Hematopoietic multipotent progenitor cell treated with erythropoietin and hydrocortisone succinate and interleukin-3 and kit ligand, for 8 days (in vitro differentiated cells): ENCODE results near the gene MKLN1.
"Not testable (repeated sequence)": the region's sequence is repeated elsewhere in the genome, so short reads cannot be mapped to it uniquely, and the experiment has no call there.

Experiments used
- DNase-seq: peaks from one replicate; pipeline ENCODE4 v3.0.0-alpha.2; 2015

The MKLN1 gene

GRCh38 chr7:131327626-131328376 is at the start of gene MKLN1:
Gene MKLN1, plus strand, starts transcription at chr7:131327876. Its CDS starts 24 bp downstream, at chr7:131327900.
- peak; percentile 88 for DNase-seq

DNA sequence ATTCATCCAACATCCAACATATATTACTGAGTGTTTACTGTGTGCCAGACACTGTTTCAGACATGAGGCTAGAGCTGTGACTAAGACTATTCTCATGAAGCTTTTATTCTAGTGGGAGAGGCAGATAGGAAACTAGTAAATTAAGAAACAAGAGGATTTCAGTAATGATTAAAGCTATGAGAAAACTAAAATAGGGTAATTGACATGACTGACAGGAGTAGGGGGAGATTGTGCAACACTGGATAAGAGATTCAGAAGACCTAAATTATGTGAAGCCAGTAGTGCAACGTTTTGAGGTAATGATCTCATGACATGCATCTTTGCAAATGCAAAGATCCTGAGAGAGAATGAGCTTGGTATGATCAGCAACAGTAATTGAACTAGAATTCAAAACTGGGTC is 48.6 kb upstream of the MKLN1 start:
- no peak for DNase-seq

- no peak for DNase-seq
Observed at GRCh38 chr7:131281266-131282048, 46.2 kb upstream of the MKLN1 start.

DNA sequence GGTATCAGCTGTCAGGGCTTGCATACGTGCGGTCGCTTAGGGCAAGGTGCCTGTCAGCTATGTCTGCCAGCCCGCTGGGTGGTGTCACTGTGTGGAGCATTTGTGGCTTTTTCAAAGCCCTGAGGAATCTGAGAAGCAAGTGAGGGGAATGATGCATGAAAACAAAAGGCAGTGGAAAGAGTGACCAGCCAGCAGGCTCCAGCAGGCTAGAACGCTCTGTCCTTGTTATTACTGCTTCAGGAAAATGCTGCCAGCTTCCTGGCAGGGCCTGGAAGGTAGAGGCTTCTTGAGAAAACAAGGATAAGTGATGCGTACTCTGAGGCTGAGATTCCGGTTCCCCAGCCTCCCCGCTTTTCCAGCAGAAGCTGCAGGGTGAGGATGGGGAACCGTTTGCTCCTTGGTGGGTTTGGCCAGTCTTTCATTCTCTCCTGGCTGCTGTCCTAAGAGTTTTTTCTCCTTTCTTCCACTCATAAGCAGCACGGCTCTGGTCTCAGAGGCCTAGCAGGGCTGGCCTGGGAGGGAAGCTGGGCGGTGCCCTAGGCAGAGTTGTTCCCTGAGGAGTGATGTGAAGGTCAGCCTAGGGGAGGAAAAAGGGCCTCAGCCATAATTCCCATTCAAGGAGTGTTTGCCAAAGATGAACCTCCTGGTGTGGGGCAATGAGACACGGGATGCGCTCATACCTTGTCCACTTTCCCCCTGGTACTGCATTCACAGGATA is 42.8 kb upstream of the MKLN1 start:
- no peak for DNase-seq

- DNase-seq, result no peak
Observed at GRCh38 chr7:131285556-131285955, 42.1 kb upstream of the MKLN1 start.

DNA sequence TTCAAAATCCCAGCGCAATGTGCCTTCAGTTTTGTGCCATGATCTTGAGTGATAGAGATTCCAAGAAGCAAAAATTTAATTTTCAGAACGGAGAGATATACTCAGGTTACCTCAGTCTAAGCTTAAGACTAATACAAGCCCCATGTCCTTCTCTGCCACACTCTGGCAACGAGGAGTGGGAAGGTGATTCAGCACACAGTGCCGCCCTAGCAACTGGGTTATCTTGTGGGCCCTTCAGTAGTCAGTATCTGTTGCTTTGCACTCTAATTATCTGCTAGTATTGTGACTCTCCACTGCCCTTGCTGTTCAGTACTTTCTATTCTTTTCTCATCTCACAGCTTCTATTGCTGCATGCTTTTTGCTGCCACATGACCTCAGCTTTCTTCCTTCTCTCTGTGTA is 39.2 kb upstream of the MKLN1 start:
- DNase-seq, result peak; percentile 66

DNA sequence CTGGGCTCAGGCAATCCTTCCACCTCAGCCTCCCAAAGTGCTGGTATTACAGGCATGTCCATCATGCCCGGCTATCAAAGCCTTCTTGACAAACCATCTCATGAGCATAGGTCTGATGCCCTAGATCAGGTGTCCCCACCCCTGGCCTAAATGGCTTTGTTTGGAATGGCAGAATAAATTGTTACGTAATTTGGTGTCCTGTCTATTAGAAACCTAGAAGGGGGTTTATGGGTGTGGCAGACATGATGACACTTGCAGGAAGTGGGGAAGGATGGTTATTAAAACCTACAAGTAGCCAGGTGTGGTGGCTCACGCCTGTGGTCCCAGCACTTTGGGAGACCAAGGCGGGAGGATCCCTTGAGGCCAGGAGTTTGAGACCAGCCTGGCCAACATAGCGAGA is 38.6 kb upstream of the MKLN1 start:
- no peak for DNase-seq

DNA sequence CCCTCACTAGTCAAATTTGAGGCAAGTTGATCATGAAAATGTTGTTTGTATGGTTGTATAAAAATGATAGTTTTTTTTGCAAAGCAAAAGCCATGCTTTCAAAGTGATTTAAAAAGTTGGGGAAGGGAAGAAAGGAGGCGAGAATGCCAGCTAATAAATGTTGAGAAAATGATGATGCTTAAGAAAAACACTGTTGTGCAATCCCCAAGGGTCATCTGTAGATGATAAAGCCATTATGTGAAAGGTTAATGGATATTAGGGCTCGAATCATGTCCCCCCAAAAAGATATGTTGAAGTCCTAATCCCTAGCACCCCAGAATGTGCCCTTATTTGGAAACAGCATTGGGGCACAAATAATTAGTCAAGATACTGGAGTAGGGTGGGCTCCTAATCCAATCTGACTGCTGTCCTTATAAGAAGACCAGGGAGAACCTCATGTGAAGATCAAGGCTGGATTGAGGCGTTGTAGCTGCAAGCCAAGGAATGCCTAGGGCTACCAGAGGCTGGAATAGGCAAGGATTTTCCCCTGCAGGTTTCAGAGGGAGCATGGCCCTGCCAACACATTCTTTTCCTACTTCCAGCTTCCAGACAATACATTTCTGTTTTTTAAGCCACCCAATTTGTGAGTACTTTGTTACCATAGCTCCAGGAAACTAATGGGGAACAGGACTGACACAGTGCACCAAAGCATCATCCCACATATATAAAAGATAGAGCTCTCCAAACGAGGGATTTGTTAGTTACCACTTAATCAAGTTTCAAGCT is 35.4 kb upstream of the MKLN1 start:
- no peak for DNase-seq

- DNase-seq, result no peak
Observed at GRCh38 chr7:131293018-131293417, 34.7 kb upstream of the MKLN1 start.

- DNase-seq, result no peak
Observed at GRCh38 chr7:131294553-131294952, 33.1 kb upstream of the MKLN1 start.

- DNase-seq, result no peak
Observed at GRCh38 chr7:131298608-131298992, 29.1 kb upstream of the MKLN1 start.

DNA sequence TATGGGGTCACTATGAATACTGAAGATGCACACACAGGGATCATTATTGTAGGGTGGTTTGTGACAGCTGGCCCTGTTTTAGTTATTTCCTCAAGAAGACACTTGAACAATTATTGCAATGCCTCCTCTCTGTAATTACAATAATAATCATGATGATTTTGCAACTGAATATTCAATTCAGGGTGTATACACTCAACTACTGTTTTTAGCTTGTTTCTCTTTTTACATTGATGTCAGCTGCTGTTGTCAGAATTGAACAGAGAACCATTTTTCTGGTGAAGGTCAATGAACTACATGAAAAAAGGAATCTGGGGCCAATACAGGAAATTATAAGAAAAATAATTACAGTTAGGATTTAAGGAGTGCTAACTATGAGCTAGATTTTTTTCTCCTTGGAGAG is 28.6 kb upstream of the MKLN1 start:
- DNase-seq, result no peak

DNA sequence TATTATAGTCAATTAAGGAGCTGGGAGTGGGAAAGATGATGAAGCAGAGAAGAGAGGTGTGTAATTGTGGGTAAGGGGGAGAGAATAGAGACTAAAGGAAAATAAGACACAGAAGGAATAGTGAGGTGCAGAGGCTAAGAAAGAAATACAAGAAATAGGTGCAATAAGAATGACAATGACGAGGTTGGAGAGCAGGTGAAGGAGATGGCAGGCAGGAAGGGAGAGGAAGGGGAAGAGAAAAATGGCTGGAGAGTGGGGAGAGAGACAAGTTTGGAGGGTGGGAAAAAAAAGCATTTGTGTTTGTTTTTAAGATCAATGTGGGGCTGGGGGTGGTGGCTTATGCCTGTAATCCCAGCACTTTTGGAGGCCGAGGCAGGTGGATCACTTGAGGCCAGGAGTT is 27.6 kb upstream of the MKLN1 start:
- DNase-seq, result no peak

GRCh38 chr7:131300572-131301466 is 26.9 kb upstream of the MKLN1 start:
- DNase-seq, result no peak

- DNase-seq, result no peak
Observed at GRCh38 chr7:131302446-131302845, 25.2 kb upstream of the MKLN1 start.

GRCh38 chr7:131302876-131303707 is 24.6 kb upstream of the MKLN1 start:
- DNase-seq, result no peak

DNA sequence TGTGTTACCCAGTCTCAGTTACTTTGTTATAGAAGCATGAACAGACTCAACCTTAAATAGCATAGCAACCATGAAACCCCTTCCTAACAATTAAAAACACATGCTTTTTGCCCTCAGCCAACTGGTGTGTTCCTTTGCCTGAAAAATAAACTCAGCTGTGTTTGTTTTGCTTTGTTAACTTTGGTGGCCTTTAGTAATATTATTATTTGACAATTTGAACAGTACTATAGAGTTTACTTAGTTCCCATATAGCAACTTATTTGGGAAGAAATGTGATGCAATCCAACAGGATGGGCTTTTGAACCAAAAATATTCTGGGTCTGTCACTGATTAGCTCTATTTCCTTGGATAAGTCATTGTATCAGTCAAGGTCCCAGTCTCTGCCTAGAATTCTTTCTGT is 22.5 kb upstream of the MKLN1 start:
- DNase-seq, result no peak

GRCh38 chr7:131306041-131306440 is 21.6 kb upstream of the MKLN1 start:
- DNase-seq, result not testable (repeated sequence)

- DNase-seq, result no peak
Observed at GRCh38 chr7:131306777-131307176, 20.9 kb upstream of the MKLN1 start.

- DNase-seq, result no peak
Observed at GRCh38 chr7:131307627-131308026, 20.0 kb upstream of the MKLN1 start.

GRCh38 chr7:131312838-131313237 is 14.8 kb upstream of the MKLN1 start:
- DNase-seq, result no peak
